ENCODE measurements around the gene ZNF394. TPM values are rescaled to one million over a fixed set of nuclear protein-coding genes. Genes with fewer than 3 reads are reported as not detected.

Gene ZNF394
- total RNA-seq, 1 experiment from 2014 or later, result 22.1 TPM

- Histone ChIP-seq H3K79me2 (ENCODE audit: insufficient read depth, low read length) (peaks cover 61% of the 10 kb centered on the region), H3K36me3 (ENCODE audit: control insufficient read depth in 1 of 2, insufficient read depth in 2 of 2, low read length in 2 of 2) (peaks cover 5 to 11% of the 10 kb centered on the region in 2 experiments; a peak in 3 of 4 replicates), H2AFZ (ENCODE audit: low read depth, low read length, poor library complexity, severe bottlenecking) (no peak overlapping the region), H4K20me1 (ENCODE audit: insufficient read depth) (no peaks in the 10 kb centered on the region), H3K9me3 (ENCODE audit: control insufficient read depth in 1 of 2, insufficient read depth in 1 of 2, low read depth in 1 of 2, low read length in 2 of 2) (no peaks in the 10 kb centered on the region), H3K4me2 (ENCODE audit: low read length) (no peak overlapping the region), H3K9me2 (ENCODE audit: insufficient read depth) (no peaks in the 10 kb centered on the region), H3K27ac (ENCODE audit: low read depth, low read length) (no peak overlapping the region), H3K9ac (ENCODE audit: low read length) (no peak overlapping the region), H3K4me3 (replicated peaks in 1 of 2; ENCODE audit: low read depth in 1 of 2, low read length in 2 of 2) (no peak overlapping the region), H3K4me1 (ENCODE audit: control insufficient read depth in 1 of 2, insufficient read depth in 2 of 2, low read length in 2 of 2) (peaks cover 0 to 3% of the 10 kb centered on the region in 2 experiments; a peak in 2 of 4 replicates), H3K27me3 (ENCODE audit: insufficient read depth, low read length) (no peaks in the 10 kb centered on the region)
- RAD21 ChIA-PET (ENCODE audit: low non-redundant PET in 1 of 2, low total read pairs in 2 of 2, uncharacterized antibody in 2 of 2, unreplicated experiment in 2 of 2), result no interaction called here
- ATAC-seq (no peak), DNase-seq (ENCODE audit: low read depth, low spot score) (no peak)
- intact Hi-C loops (cut with micrococcal nuclease), result no loop called here
- no peak for TF ChIP-seq ZNF274 (IDR thresholded peaks at IDR 0.05; ENCODE audit: low read depth, low read length)
- no peak for TF ChIP-seq YY1 (IDR thresholded peaks at IDR 0.05; ENCODE audit: extremely low read depth, insufficient replicate concordance, low read depth, low read length)
- no peak for TF ChIP-seq RAD21 (IDR thresholded peaks at IDR 0.05; ENCODE audit: low read depth)
- TF ChIP-seq POLR2AphosphoS5 (IDR thresholded peaks at IDR 0.05; ENCODE audit: low read depth, low read length), result no peak
- TF ChIP-seq CEBPB (IDR thresholded peaks at IDR 0.05; ENCODE audit: low read depth), result no peak
- TF ChIP-seq EZH2phosphoT487 (IDR thresholded peaks at IDR 0.05; ENCODE audit: borderline replicate concordance), result no peak
- no peak for TF ChIP-seq REST (IDR thresholded peaks at IDR 0.05; ENCODE audit: low read depth)
- no peak for TF ChIP-seq TCF7L2 (IDR thresholded peaks at IDR 0.05; ENCODE audit: borderline replicate concordance, extremely low read depth, insufficient read depth, insufficient read length)
- no peak for TF ChIP-seq CBX3 (IDR thresholded peaks at IDR 0.05; ENCODE audit: low read depth)
- TF ChIP-seq FOSL1 (IDR thresholded peaks at IDR 0.05; ENCODE audit: low read depth), result no peak
- TF ChIP-seq SRF (IDR thresholded peaks at IDR 0.05; ENCODE audit: low read depth), result no peak
- TF ChIP-seq MAX (IDR thresholded peaks at IDR 0.05), result no peak
- no peak for TF ChIP-seq ZFX (IDR thresholded peaks at IDR 0.05)
- TF ChIP-seq ELF1 (IDR thresholded peaks at IDR 0.05; ENCODE audit: borderline replicate concordance, low read depth), result no peak
- no peak for TF ChIP-seq SIN3A (IDR thresholded peaks at IDR 0.05; ENCODE audit: low read depth)
- TF ChIP-seq SP1 (IDR thresholded peaks at IDR 0.05; ENCODE audit: low read depth), result no peak
- TF ChIP-seq EGR1 (IDR thresholded peaks at IDR 0.05; ENCODE audit: low read depth), result no peak
- TF ChIP-seq EZH2 (IDR thresholded peaks at IDR 0.05), result no peak
- CTCF ChIA-PET, result no interaction called here
- POLR2A ChIA-PET, result no interaction called here
- BruUV-seq (replicated peaks), result no TSS peak
These were observed 21.3 kb downstream of the ZNF394 start for GRCh38 chr7:99478464-99479440.

Measured in HCT116 (cell line).